Activated T-cell treated with anti-CD3 and anti-CD28 coated beads for 1 hour (primary cell): ENCODE data around the gene MEF2B.
"Not testable (repeated sequence)": the region's sequence is repeated elsewhere in the genome, so short reads cannot be mapped to it uniquely, and the experiment has no call there.

Experiments used
- DNase-seq: peaks from one replicate; pipeline ENCODE4 v3.0.0-alpha.2; 2020; ENCODE audit warnings: low read depth

The MEF2B gene

DNA sequence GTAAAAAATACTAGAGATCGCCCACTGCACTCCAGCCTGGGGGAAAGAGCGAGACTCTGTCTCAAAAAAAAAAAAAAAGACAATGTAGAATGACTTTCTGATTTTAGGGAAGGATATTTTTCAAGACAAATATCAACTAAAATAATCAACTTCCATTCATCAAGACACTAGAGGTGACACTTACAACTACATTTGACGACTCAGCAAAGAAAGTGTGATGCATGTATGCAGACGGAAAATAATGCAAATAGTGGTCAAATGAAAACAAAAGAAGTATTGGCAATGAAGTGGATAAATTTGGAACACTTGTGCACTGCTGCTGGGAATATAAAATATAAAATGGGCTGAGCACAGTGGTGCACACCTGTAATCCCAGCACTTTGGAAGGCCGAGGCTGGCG lies 44.0 kb downstream of the MEF2B start:
- DNase-seq: no peak

DNA sequence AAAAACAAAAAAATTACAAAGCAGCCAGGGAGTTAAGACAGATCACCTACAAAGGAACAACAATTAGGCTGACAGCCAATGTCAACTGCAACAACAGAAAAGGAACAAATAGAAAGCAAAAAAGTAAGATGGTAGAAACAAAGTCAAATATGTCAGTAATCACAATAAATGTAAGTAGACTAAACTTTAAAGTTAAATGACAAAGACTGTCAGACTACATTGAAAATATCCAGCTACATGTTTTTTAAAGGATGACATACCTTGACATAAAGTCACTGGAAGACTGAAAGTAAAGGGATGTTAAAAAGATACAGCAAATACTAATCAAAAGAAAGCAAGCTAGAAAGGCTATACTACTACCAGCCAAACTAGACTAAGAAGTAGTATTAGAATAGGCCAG lies 46.7 kb downstream of the MEF2B start:
- DNase-seq: no peak

DNA sequence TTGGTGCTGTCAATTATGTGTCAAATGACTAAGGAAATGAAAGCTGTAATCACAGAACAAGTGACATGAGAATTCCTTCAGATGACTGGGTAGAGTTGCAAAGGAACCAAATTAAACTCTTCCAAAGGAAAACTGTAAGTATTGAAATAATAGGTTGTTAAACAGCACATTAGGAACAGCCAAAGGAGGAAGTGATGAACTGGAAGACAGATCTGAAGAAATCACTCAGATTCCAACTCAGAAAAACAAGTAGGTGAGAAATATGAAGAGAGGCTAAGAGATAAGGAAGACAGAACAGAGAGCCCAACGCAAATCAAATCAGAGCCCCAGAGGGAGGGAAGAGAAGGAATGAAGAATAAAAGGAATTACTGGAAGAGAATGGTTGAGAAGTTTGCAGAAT lies 47.2 kb downstream of the MEF2B start:
- DNase-seq: no peak

DNA sequence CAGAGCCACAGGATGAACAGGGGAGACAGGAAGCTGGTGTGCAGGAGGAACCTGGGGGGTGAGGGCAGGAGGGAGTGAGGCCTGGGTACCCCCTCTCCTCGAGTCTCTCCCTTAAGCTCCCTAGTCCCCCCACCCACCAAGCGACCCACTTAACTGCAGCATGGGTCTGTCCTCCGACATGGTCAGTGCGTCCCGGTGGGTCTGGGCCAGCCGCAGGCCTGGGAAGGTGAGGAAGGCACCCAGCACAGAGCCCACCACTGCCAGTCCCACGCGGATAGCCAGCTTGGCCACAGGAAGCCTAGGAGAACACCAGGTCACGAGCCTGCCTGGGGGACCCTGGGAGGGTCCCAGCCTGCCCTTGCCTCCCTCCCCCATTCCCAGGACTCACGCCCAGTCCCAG lies 48.7 kb downstream of the MEF2B start:
- no peak for DNase-seq

DNA sequence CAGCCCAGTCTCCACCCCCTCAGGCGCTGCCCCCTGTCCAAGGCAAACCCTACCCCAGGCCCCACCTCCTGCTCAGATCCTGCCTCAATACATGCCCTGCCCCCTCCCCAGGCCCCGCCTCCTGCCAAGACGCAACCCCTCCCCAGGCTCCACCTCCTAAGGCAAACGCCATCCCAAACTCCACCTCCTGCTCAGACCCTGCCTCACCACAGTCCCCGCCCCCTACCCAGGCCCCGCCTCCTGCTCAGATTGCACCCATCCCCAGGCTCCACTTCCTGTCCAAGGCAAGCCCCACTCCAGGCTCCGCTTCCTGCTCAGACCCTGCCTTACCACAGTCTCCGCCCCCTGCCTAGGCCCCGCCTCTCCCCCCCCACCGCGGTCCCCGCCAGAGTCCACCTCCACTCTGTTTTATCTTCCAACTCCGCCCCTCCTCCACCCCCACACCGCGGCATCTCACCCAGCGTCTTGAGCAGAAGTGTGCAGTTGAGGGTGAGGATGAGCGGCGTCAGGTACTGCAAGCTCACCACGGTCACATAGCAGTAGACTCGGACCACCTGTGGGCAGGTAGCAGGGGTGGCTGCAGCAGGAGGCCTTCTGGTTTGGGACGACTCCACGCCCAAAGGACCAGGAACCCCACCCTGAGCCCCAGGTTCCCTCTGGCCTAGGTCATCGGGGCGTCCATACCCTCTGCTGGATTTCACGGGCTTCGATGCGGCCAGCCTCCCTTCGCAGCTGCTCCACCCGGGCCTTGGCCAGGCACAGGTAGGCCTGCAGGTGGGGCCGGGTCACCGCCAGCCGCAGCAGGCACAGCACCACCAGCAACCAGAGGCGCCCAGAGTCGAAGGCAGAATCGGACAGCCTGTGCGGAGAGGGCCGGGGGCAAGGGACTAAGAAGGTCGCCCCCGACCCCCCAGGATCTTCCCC lies 49.5 kb downstream of the MEF2B start:
- no peak for DNase-seq

DNA sequence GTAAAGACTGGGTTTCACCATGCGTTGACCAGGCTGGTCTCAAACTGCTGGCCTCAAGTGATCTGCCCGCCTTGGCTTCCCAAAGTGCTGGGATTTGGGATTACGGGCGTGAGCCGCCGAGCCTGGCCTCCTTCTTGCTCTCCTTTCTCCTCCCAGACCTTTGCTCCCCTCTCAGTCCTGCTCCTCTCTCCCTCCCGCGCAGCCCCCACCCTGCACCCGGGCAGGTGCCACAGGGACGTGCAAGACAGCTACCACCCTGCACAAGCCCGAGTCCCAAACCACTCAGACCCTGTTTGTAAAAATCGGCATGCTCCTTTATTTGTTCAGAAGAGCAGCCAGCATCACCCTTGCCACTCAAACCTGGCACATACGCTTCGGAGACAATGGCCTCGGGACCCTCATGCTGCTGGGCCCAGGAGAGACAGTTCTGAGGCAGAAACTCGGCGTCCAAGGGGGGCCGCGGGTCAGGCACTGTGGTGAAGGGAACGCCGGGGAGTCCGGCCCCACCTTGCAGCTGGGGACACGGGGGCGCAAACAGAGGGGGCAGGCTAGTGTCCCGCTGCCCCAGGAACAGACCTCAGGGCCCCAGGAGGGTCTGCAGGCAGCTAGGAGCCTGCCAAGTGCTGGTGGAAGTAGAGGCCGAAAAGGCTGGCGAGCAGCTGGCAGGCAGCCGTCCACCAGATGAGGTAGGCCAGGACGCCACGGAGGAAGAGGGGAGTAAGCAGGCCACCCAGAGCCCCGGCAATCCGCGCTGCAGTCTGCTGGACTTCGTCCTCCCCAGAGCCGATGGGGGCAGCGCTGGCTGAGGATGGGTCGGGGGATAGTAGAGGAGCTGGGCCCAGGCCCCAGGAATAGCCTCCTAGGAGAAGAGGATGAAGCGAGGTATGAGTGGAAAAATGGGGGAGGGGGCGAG lies 50.5 kb downstream of the MEF2B start:
- no peak for DNase-seq

DNA sequence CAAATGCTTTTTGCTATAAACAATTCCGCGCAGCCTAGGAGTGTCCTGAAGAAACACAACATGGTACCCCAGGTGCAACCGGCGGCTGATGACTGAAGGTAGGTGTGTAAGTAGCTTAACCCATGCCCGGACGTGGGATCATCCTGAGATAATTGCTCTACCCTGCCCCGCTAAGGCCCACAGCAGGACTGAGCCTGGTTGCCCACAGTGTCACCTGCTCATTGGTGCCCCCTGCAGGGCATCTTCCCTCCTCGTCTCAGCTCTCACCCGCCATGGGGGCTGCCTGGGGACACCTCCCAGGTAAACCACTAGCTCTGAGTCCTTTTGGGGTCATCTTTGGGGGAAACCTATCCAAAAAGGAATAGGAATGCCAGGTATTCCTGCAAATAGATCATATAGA lies 54.1 kb downstream of the MEF2B start:
- DNase-seq: peak; percentile 37

DNA sequence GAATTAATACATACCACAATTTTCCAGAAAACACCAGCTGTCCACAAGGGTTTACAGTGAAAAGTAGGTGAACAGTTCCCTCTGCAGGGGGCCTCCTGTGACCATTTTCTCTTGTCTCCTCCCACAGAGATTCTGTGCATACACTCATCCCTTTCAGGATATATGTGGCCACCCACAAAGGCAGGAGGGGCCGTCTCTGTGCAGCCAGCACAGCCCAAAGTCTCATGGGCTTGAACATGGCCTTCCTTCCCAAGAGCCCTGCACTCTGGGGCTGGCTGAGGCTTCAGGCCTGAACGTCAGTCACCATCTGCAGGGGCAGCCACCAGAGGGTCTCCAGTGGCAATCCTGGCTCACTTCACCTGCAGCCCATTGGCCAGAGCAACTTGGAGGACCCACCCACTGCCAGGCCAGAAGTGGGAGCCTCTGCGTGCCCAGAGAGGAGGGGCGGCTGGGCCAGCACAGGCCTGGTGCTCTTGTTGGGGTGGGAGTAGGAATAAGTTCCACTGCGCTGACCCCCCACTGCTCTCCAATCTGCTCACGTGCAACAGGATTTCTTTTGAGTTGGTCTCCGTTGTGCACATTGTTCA lies 56.9 kb downstream of the MEF2B start:
- no peak for DNase-seq

DNA sequence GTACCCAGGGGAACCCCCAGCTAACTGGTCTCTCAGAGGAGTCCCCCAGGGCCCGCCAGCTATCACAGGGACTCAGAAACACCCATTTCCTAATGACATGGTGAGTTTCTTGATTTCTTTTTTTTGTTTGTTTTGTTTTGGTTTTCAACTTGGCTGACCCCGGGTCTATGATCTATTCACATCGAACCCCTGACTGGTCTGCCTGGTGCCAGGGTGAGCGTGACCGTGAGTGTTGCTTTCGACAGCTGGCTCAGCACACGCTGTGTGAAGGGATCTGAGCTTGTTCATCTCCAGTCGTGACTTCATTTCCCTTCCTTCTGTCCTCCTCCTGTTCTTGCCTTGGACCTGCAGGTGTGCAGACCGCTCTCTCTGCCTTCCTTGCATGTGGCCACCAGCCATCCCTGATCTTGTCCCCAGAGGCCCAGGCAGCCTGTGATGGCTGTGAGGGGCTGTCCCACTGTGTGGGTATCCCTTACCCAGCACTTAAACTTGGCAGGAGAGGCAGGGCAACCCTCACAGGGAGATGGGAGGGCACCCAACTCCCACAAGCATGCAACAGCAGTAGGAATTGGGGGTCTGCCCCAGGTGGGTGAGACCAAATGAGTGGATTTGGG lies 58.0 kb downstream of the MEF2B start:
- DNase-seq: no peak

DNA sequence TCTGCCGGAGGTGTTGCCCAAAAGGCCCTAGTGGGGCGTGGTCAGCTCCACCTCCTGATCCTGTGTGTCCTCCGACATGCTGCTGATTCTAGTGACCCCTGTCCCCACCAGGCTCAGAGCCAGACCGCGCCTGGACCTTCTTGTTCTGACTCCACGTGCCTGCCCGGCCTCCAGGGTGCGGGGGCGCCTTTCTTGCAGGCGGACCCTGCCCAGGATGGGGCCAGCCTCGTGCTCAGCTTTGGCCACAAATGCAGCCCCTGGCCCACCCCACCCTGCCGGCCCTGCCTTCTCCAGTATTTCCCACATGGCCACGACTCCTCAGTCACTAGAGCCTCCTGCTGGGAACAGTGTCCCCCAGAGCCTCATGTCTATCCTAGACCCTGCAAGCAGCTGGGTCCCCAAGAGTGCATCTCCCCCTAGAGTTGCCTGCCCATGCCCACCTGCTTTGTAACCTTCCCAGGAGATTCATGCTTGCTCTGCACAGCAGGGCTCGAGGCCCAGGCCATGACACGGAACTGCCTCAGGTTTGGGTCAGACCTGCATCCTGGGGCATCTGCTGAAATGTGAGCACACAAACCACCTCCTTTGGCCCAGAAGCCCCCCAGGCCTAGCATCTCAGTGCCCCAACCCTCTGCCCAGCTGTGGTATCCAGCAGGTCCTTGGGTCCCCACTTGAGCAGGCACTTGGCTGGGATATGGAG lies 58.8 kb downstream of the MEF2B start:
- DNase-seq: no peak

DNA sequence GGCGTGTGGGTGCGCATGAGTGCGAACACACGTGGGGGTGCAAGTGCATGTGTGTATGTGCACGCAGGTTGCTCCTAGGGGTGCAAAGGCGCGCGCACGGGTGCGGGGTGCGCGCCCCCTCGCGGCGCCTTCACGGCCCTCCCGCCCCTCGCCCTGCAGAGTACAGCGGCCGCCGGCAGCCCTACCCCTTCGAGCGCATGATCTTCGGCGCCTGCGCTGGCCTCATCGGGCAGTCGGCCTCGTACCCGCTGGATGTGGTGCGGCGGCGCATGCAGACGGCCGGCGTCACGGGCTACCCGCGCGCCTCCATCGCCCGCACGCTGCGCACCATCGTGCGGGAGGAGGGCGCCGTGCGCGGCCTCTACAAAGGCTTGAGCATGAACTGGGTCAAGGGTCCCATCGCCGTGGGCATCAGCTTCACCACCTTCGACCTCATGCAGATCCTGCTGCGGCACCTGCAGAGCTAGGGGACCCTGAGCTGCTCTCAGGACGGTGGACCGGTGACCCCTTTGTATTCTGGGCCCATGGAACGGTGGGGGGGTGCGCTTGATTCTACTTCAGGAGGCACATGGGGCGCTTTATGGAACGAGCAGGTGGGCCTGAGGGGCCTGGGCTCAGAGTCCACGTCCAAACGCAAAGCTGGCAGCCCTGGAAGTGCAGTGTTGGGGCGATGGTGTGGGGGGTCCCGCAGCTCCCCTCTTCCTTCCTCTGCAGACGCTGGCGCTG lies 59.5 kb downstream of the MEF2B start:
- DNase-seq: no peak

DNA sequence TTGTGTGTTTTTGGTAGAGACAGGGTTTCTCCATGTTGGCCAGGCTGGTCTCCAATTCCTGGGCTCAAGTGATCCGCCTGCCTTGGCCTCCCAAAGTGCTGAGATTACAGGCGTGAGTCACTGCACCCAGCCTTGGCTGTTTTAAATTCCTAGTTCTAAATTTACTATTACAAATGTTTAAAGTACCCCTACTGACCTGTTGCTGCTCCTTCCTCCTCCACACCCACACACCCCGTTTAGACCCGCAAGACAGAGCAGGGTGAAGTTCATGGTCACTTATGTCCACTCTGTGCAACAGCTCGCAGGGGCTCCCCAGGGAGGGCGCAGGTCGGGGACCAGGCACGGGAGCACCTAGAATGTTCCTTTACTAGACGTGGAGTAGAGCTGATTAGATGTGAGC lies 60.5 kb downstream of the MEF2B start:
- no peak for DNase-seq

DNA sequence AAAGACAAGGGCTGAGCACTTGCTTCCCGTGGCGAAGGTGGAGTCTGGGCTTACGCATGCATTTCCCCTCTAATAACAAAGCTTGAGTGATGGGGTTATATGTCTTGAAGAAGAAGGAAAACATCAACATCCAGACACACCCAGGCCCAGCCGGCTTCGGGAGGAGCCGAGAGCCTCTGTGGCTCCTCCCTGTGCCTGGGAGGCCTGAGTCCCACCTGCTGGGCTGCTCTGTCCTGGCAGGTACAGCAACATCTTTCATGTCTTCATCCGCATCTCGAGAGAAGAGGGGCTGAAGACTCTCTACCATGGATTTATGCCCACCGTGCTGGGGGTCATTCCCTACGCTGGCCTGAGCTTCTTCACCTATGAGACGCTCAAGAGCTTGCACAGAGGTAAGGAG lies 62.4 kb downstream of the MEF2B start:
- DNase-seq: no peak

DNA sequence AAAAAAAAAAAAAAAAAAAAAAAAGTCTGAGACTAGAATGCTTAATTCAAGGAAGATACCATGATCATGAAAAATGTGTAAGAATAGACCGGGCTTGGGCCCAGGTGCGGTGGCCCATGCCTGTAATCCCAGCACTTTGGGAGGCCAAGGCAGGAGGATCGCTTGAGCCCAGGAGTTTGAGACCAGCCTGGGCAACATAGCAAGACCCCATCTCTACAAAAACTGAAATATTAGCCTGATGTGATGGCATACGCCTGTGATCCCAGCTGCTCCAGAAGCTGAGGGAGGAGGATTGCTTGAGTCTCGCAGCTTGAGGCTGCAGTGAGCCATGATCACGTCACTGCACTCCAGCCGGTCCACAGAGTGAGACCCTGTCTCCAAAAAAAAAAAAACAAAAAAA lies 63.1 kb downstream of the MEF2B start:
- not testable (repeated sequence) for DNase-seq

DNA sequence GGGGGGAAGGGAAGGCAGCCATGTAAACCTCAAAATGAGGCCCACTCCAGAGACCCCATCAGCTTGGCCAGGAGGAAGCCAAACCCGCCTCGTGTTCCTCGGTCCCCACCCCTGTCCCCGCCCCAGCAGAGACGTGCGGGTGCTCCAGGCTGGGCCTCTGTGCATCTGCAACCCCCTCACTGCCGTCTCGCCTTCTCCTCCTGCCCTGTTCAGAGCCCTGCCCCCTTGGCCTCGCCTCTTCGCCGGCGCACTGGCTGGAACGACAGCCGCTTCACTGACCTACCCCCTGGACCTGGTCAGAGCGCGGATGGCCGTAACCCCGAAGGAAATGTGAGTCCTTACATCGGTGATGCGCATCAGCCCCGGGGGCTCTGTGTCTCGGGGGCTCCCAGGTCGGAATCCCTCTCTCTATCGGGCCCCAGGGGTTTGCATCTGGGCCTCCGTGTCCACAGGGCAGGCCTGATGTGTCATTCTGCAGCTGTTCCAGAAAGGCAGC lies 64.0 kb downstream of the MEF2B start:
- no peak for DNase-seq

DNA sequence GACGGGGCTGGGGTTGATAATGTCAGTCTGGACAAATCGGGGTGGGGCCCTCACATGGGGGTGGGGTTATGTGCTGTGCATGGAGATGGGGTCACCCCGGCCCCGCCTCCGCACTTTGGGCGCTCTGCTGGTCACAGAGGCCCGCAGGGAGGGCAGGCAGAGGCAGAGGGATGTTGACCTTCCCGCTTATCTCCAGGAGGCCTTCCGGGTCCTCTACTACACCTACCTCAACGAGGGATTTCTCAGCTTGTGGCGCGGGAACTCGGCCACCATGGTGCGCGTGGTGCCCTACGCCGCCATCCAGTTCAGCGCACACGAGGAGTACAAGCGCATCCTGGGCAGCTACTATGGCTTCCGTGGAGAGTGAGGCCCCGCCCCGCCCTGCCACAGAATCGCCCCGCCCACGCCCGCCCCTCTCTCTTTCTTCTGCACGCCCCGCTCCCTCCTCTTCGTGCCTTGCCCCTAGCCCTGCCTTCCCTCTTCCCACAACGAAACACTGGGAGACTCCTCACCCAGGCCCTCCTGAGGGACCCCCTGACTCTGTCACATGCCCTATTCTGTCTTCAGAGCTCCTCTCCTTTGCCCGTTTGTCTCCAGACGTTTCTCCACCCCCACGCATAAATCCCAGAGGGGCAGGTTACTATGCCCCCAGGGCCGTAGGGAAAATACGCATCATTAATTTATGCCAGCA lies 64.6 kb downstream of the MEF2B start:
- no peak for DNase-seq

DNA sequence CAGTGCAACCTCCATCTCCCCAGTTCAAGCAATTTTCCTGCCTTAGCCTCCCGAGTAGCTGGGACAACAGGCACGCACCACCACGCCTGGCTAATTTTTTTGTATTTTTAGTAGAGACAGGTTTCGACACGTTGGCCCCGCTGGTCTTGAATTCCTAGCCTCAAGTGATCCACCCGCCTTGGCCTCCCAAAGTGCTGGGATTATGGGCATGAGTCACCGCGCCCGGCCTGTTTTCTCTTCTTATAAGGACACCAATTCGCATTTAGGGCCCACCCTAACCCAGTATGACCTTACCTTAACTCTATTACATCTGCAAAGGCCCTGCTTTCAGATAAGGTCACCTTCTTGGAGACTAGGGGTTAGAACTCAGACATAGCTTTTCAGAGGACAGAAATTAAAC lies 66.9 kb downstream of the MEF2B start:
- no peak for DNase-seq

DNA sequence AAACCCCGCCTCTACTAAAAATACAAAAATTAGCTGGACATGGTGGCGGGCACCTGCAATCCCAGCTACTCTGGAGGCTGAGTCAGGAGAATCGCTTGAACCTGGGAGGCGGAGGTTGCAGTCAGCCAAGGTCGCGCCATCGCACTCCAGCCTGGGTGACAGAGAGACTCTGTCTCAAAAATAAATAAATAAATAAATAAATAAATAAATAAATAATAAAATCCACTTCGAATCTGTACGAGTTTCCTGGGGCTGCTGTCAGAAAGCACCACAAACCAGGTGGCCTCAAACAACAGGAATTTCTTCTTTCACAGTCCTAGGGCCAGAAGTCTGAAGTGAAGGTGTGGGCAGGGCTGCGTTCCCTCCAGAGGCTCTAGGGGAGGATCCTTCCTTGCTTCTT lies 67.5 kb downstream of the MEF2B start:
- not testable (repeated sequence) for DNase-seq

DNA sequence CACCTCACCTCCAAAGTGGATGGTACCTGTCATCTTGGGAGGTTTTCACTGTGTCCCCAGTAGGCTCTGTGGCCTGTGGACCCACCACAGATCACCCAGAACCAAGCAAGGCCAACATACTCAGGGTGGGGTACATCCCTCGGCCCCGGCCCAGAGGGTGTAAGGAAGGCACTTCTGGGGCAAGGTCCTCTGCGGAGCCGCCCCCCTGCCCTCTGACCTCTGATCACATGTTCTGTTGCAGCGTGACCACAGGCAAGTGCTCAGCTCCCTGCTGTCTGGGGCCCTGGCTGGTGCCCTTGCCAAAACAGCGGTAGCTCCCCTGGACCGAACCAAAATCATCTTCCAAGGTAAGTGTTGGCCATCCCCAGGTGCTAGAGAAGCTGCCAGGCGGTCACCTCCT lies 68.5 kb downstream of the MEF2B start:
- no peak for DNase-seq
